Measurements from ENCODE around the gene SMG6.

DNA sequence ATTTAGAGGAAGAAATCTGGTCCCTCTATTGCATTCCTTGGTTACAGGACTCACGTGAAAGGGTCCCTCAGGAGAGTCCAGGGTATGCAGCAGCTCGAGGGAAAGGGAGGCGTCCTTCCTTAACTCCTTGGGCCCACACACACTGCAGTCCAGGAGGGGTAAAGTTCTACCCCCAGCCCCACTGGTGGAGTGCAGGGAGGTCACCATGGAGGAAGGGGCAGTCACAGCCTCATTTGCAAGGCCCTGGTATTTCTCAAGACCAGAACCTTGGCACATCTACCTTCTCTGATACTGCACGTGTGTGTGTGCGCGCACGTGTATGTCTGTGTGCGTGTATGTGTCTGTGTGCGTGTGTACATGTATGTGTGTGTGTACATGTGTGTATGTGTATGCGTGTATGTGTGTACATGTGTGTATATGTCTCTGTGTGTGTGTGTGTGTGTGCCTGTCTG lies 237.6 kb downstream of the SMG6 start:
- TF ChIP-seq, protein P1, sequence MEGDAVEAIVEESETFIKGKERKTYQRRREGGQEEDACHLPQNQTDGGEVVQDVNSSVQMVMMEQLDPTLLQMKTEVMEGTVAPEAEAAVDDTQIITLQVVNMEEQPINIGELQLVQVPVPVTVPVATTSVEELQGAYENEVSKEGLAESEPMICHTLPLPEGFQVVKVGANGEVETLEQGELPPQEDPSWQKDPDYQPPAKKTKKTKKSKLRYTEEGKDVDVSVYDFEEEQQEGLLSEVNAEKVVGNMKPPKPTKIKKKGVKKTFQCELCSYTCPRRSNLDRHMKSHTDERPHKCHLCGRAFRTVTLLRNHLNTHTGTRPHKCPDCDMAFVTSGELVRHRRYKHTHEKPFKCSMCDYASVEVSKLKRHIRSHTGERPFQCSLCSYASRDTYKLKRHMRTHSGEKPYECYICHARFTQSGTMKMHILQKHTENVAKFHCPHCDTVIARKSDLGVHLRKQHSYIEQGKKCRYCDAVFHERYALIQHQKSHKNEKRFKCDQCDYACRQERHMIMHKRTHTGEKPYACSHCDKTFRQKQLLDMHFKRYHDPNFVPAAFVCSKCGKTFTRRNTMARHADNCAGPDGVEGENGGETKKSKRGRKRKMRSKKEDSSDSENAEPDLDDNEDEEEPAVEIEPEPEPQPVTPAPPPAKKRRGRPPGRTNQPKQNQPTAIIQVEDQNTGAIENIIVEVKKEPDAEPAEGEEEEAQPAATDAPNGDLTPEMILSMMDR (IDR thresholded peaks at IDR 0.05; ENCODE audit: low read depth, low read length) = no peak
- TF ChIP-seq POLR2A (IDR thresholded peaks at IDR 0.05; ENCODE audit: extremely low read depth, insufficient read length) (no peak), MYC (IDR thresholded peaks at IDR 0.05; ENCODE audit: low read depth, low read length) (no peak)
- TF ChIP-seq, protein P2, sequence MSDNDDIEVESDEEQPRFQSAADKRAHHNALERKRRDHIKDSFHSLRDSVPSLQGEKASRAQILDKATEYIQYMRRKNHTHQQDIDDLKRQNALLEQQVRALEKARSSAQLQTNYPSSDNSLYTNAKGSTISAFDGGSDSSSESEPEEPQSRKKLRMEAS (IDR thresholded peaks at IDR 0.05; ENCODE audit: low read depth, low read length) = no peak
